Mesenchymal stem cell (in vitro differentiated cells and primary cell): Measurements from ENCODE around the gene B3GAT1.

ENCODE experiments used
- DNase-seq: peaks from one replicate; pipeline ENCODE4 v3.0.0-alpha.2; 2013
- H2AFZ ChIP-seq: one replicate; pipeline ENCODE4 v1.6.1; 2013; ENCODE audit warnings: low read depth, mild to moderate bottlenecking, control low read depth, inconsistent platforms, low read length, moderate library complexity
- H2AK5ac ChIP-seq: 2 replicates; pipeline ENCODE4 v1.6.1; 2013; ENCODE audit warnings: low read length, moderate library complexity, mild to moderate bottlenecking, inconsistent platforms; ENCODE audit not compliant: severe bottlenecking
- H2BK120ac ChIP-seq: one replicate; pipeline ENCODE4 v1.6.1; 2013; ENCODE audit warnings: low read depth, mild to moderate bottlenecking, inconsistent platforms, low read length, moderate library complexity
- H2BK12ac ChIP-seq, 2 experiments: one replicate each; pipeline ENCODE4 v1.6.1; 2013; ENCODE audit warnings: inconsistent platforms in 2 of 2, low read length in 2 of 2, mild to moderate bottlenecking in 2 of 2, moderate library complexity in 2 of 2, control low read depth in 1 of 2
- H2BK15ac ChIP-seq: one replicate; pipeline ENCODE4 v1.6.1; 2013; ENCODE audit warnings: mild to moderate bottlenecking, low read depth, inconsistent platforms; ENCODE audit not compliant: poor library complexity, severe bottlenecking
- H2BK5ac ChIP-seq: 2 replicates; pipeline ENCODE4 v1.6.1; 2013; ENCODE audit warnings: low read depth, mild to moderate bottlenecking, low read length, control low read depth, inconsistent platforms; ENCODE audit not compliant: poor library complexity, severe bottlenecking
- H3K14ac ChIP-seq, 2 experiments: one replicate each; pipeline ENCODE4 v1.6.1; 2013; ENCODE audit warnings: inconsistent platforms in 2 of 2, low read length in 2 of 2, control low read depth in 1 of 2, mild to moderate bottlenecking in 1 of 2, moderate library complexity in 1 of 2
- H3K18ac ChIP-seq, 2 experiments: one replicate each; pipeline ENCODE4 v1.6.1; 2013; ENCODE audit warnings: inconsistent platforms in 2 of 2, low read length in 2 of 2, control low read depth in 1 of 2, low read depth in 1 of 2, mild to moderate bottlenecking in 1 of 2
- H3K23ac ChIP-seq, 2 experiments: one replicate each; pipeline ENCODE4 v1.6.1; 2013; ENCODE audit warnings: inconsistent platforms in 2 of 2, low read length in 2 of 2, mild to moderate bottlenecking in 2 of 2, moderate library complexity in 2 of 2, control low read depth in 1 of 2
- H3K27ac ChIP-seq: 2 replicates; pipeline ENCODE4 v1.5.1; 2013; ENCODE audit warnings: mild to moderate bottlenecking, moderate library complexity, low read length, control low read depth, inconsistent platforms; ENCODE audit not compliant: poor library complexity, severe bottlenecking
- H3K27me3 ChIP-seq, 2 experiments: 2 replicates each; pipeline versions ENCODE4 v1.6.1 to v1.7.0; 2013; ENCODE audit warnings: low read length in 2 of 2, mild to moderate bottlenecking in 2 of 2, moderate library complexity in 2 of 2, control low read depth in 1 of 2, inconsistent platforms in 1 of 2; ENCODE audit not compliant: control insufficient read depth in 1 of 2, insufficient read depth in 1 of 2
- H3K36me3 ChIP-seq, 2 experiments: 2 replicates each; pipeline versions ENCODE4 v1.6.1 to v1.7.0; 2013; ENCODE audit warnings: low read length in 2 of 2, control low read depth in 1 of 2, inconsistent platforms in 1 of 2, low read depth in 1 of 2, mild to moderate bottlenecking in 1 of 2; ENCODE audit not compliant: insufficient read depth in 2 of 2, control insufficient read depth in 1 of 2
- H3K4ac ChIP-seq, 2 experiments: one replicate each; pipeline ENCODE4 v1.6.1; 2013; ENCODE audit warnings: inconsistent platforms in 2 of 2, low read length in 2 of 2, mild to moderate bottlenecking in 2 of 2, moderate library complexity in 2 of 2, control low read depth in 1 of 2, low read depth in 1 of 2
- H3K4me1 ChIP-seq: 2 replicates; pipeline ENCODE4 v1.6.1; 2013; ENCODE audit warnings: low read depth, low read length, control low read depth; ENCODE audit not compliant: control insufficient read depth, insufficient read depth
- H3K4me2 ChIP-seq: 2 replicates; pipeline ENCODE4 v1.6.1; 2013; ENCODE audit warnings: low read length, mild to moderate bottlenecking, inconsistent platforms; ENCODE audit not compliant: poor library complexity, severe bottlenecking
- H3K4me3 ChIP-seq, 2 experiments: 2 replicates each; pipeline versions ENCODE4 v1.5.1 to v1.7.0; 2013; ENCODE audit warnings: low read length in 2 of 2, mild to moderate bottlenecking in 2 of 2, control low read depth in 1 of 2, low read depth in 1 of 2; ENCODE audit not compliant: insufficient read depth in 1 of 2
- H3K79me1 ChIP-seq: replicated peaks from 2 replicates; pipeline ENCODE4 v1.6.1; 2013; ENCODE audit warnings: mild to moderate bottlenecking, control low read depth, low read length, inconsistent platforms; ENCODE audit not compliant: poor library complexity, severe bottlenecking
- H3K9ac ChIP-seq: 2 replicates; pipeline ENCODE4 v1.7.0; 2013; ENCODE audit warnings: mild to moderate bottlenecking, low read length, moderate library complexity
- H3K9me3 ChIP-seq: 2 replicates; pipeline ENCODE4 v1.7.0; 2013; ENCODE audit warnings: mild to moderate bottlenecking, low read length; ENCODE audit not compliant: control insufficient read depth
- H4K8ac ChIP-seq: one replicate; pipeline ENCODE4 v1.6.1; 2013; ENCODE audit warnings: inconsistent platforms, mild to moderate bottlenecking, low read length, moderate library complexity
- H4K91ac ChIP-seq: one replicate; pipeline ENCODE4 v1.6.1; 2013; ENCODE audit warnings: mild to moderate bottlenecking, low read length, inconsistent platforms
- WGBS: methylation state at CpG from one replicate; pipeline ENCODE4 v1.1.7; 2013; ENCODE audit warnings: mixed read lengths; 5-methylcytosine and 5-hydroxymethylcytosine counted together

Gene B3GAT1

DNA sequence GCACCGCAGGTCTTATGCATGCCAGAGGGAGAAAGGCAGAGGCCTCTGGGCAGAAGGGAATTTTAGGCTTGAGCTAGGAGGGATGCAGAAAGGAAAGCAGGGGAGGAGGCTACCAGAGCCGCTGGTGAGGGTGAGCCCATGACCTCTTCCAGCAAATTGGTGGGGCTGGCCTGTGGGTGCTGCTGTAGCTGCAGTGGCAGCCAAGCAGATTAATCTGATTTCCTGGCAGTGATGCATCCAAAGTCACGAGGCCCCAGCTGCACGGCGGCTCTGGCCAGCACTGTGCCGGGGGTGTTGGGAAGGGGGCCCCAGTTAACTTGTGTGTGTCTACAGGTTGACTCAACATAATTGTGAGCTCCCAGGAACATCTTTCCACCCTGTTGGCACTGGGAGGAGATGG lies 41.4 kb upstream of the B3GAT1 start:
- Histone ChIP-seq H3K4me1 (no peaks in the 10 kb centered on the region), H2BK120ac (no peak overlapping the region), H3K4ac (no peak overlapping the region), H2AFZ (no peak overlapping the region), H3K27ac (no peak overlapping the region), H2AK5ac (no peak overlapping the region), H4K91ac (no peak overlapping the region), H2BK12ac (no peak overlapping the region), H3K79me1 (no peaks in the 10 kb centered on the region), H2BK5ac (no peak overlapping the region), H3K9ac (no peak overlapping the region), H3K18ac (no peak overlapping the region), H3K23ac (no peak overlapping the region), H2BK15ac (no peak overlapping the region), H3K14ac (no peak overlapping the region), H3K36me3 (no peaks in the 10 kb centered on the region), H4K8ac (no peak overlapping the region), H3K4me3 (no peak overlapping the region), H3K9me3 (peaks cover 25% of the 10 kb centered on the region), H3K27me3 (no peaks in the 10 kb centered on the region), H3K4me2 (no peak overlapping the region)
- DNase-seq = no peak
- WGBS = 77% methylated on average over 6 of the region's 6 CpGs

DNA sequence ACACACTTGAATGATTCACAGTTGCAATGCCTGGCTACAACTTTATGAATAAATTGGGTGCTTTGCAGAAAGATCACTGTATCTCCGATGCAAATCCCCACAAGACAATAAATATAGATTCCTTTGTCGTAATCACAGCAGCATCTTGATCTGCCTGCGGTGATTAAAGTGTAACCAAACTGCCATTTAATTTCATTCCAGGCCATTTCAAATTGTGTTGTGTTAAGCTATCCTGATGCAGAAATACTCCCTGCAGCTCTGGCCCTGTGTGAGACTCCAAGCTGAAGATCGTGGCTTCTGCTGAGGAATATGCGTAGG lies 40.8 kb upstream of the B3GAT1 start:
- no peaks in the 10 kb centered on the region for H3K36me3 ChIP-seq
- H3K9ac ChIP-seq = no peak overlapping the region
- no peak overlapping the region for H2BK12ac ChIP-seq
- no peak for DNase-seq
- no peak overlapping the region for H2AK5ac ChIP-seq
- H3K9me3 ChIP-seq = peaks cover 21% of the 10 kb centered on the region
- 79% methylated on average over 5 of the region's 5 CpGs for WGBS
- no peak overlapping the region for H3K4me3 ChIP-seq
- H2BK5ac ChIP-seq = no peak overlapping the region
- H3K4me2 ChIP-seq = no peak overlapping the region
- H3K27me3 ChIP-seq = no peaks in the 10 kb centered on the region
- H3K14ac ChIP-seq = no peak overlapping the region
- no peak overlapping the region for H3K27ac ChIP-seq
- no peak overlapping the region for H3K18ac ChIP-seq
- no peak overlapping the region for H3K4ac ChIP-seq
- H3K79me1 ChIP-seq = no peaks in the 10 kb centered on the region
- H2BK15ac ChIP-seq = no peak overlapping the region
- H3K23ac ChIP-seq = no peak overlapping the region
- H3K4me1 ChIP-seq = no peaks in the 10 kb centered on the region
- H2AFZ ChIP-seq = no peak overlapping the region
- H4K8ac ChIP-seq = no peak overlapping the region
- H4K91ac ChIP-seq = no peak overlapping the region
- H2BK120ac ChIP-seq = no peak overlapping the region

DNA sequence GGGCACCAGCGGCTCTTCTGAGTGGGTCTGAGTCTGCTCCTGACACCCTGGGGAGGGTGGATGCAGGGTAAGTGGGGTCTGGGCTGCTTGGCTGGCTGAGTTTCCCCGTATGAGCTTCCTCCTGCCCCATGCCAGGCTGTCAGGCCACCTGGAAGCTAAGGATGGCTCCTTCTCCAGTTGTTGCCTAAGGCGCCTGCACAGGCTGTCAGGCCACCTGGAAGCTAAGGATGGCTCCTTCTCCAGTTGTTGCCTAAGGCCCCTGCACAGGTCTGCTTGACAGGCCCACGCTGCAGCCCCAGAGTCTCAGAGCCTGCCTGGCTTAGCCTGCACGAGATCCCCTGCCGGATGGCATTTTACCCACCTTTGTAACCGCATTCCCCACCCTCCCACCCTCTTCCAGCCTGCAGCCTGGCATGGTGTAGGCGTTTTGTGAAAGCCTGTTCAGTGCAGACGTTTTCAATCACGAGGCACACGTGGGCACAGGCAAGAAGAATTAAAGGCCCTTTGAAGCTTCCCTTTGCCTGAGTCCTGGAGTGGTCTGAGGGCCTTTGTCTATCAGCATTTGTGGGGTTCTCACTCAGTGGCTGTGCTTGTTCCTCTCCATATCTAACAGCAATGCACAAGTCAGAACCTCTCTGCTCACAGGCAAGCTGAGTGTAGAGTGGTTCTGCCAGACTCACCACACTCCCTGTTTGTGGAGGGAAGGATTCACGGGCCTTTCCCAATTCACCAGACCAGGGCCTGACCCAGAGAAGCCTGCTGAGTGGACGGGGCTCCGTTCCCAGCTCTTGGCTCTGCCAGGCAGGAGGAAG lies 40.2 kb upstream of the B3GAT1 start:
- no peak overlapping the region for H3K14ac ChIP-seq
- no peak overlapping the region for H2BK15ac ChIP-seq
- no peak overlapping the region for H3K23ac ChIP-seq
- H3K18ac ChIP-seq = no peak overlapping the region
- peaks cover 20% of the 10 kb centered on the region for H3K9me3 ChIP-seq
- no peak overlapping the region for H3K4ac ChIP-seq
- H3K27me3 ChIP-seq = no peaks in the 10 kb centered on the region
- no peak overlapping the region for H4K91ac ChIP-seq
- H3K9ac ChIP-seq = no peak overlapping the region
- no peak overlapping the region for H2BK120ac ChIP-seq
- no peak overlapping the region for H2AFZ ChIP-seq
- no peaks in the 10 kb centered on the region for H3K4me1 ChIP-seq
- no peaks in the 10 kb centered on the region for H3K36me3 ChIP-seq
- H2BK5ac ChIP-seq = no peak overlapping the region
- DNase-seq = no peak
- WGBS = 56% methylated on average over 13 of the region's 14 CpGs
- no peak overlapping the region for H2BK12ac ChIP-seq
- H4K8ac ChIP-seq = no peak overlapping the region
- no peaks in the 10 kb centered on the region for H3K79me1 ChIP-seq
- H2AK5ac ChIP-seq = no peak overlapping the region
- no peak overlapping the region for H3K4me3 ChIP-seq
- H3K27ac ChIP-seq = no peak overlapping the region
- H3K4me2 ChIP-seq = no peak overlapping the region

DNA sequence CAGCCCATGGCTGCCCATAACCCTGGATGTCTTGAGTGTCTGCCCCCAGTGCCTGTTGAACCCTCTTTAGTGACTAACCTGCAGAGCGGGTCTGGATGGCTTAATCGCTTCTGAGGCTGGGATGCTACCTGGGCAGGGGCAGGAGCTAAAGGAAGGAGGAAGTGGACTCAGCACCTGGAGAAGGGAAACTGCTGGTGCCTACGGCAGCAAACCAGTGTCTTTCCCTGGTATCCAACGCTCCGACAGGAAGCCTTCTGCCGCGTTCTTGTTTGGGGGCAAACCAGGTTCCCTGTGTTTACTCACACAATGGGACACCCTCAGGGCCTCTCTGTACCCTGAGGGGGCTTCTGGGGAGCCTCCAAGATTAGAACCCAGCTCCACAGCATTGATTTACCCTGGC lies 38.1 kb upstream of the B3GAT1 start:
- no peak for DNase-seq
- Histone ChIP-seq H3K36me3 (no peaks in the 10 kb centered on the region), H3K9me3 (peaks cover 11% of the 10 kb centered on the region), H2BK15ac (no peak overlapping the region), H3K27ac (no peak overlapping the region), H3K4me2 (no peak overlapping the region), H2BK12ac (no peak overlapping the region), H2BK120ac (no peak overlapping the region), H3K18ac (no peak overlapping the region), H4K91ac (no peak overlapping the region), H4K8ac (no peak overlapping the region), H2AFZ (no peak overlapping the region), H3K14ac (no peak overlapping the region), H2BK5ac (no peak overlapping the region), H3K23ac (no peak overlapping the region), H3K4me3 (no peak overlapping the region), H3K4me1 (no peaks in the 10 kb centered on the region), H3K79me1 (no peaks in the 10 kb centered on the region), H2AK5ac (no peak overlapping the region), H3K4ac (no peak overlapping the region), H3K9ac (no peak overlapping the region), H3K27me3 (no peaks in the 10 kb centered on the region)
- whole genome bisulfite sequencing = 95% methylated on average over 7 of the region's 7 CpGs
